Spleen (tissue), 11 donors: Measurements from ENCODE around the gene NR1I3. TPM values are rescaled to one million over a fixed set of nuclear protein-coding genes. Genes with fewer than 3 reads are reported as not detected.

ENCODE experiments used
- DNase-seq: peaks from one replicate; pipeline ENCODE4 v3.0.0-alpha.2; 2020
- H3K27ac ChIP-seq, 8 donors: fragments of 200-600 bp; sonication (generic) in 7 of 8; 1 replicate in 4 of 8; 2 replicates in 4 of 8; pipeline versions ENCODE4 v1.5.0 to v1.8.0; 2016 to 2021; ENCODE audit warnings: inconsistent platforms in 4 of 8, mild to moderate bottlenecking in 4 of 8, moderate library complexity in 1 of 8
- H3K27me3 ChIP-seq, 7 donors: fragments of 200-600 bp; sonication (generic) in 6 of 7; replicated peaks in 1 of 7; 1 replicate in 4 of 7; 2 replicates in 3 of 7; pipeline versions ENCODE4 v1.5.0 to v1.8.0; 2016 to 2021; ENCODE audit warnings: inconsistent platforms in 3 of 7, mild to moderate bottlenecking in 1 of 7
- H3K36me3 ChIP-seq, 6 donors: fragments of 200-600 bp; sonication (generic) in 5 of 6; 1 replicate in 4 of 6; 2 replicates in 2 of 6; pipeline versions ENCODE4 v1.5.0 to v1.8.0; 2016 to 2021; ENCODE audit warnings: inconsistent platforms in 2 of 6
- H3K4me1 ChIP-seq, 6 donors: fragments of 200-600 bp; sonication (generic) in 5 of 6; 1 replicate in 3 of 6; 2 replicates in 3 of 6; pipeline versions ENCODE4 v1.5.0 to v1.8.0; 2016 to 2021; ENCODE audit warnings: inconsistent platforms in 3 of 6
- H3K4me3 ChIP-seq, 8 donors: fragments of 200-600 bp; sonication (generic) in 7 of 8; 1 replicate in 4 of 8; 2 replicates in 4 of 8; pipeline versions ENCODE4 v1.5.0 to v1.8.0; 2016 to 2021; ENCODE audit warnings: inconsistent platforms in 4 of 8, mild to moderate bottlenecking in 4 of 8, moderate library complexity in 2 of 8
- H3K9me3 ChIP-seq, 8 donors: fragments of 200-600 bp; sonication (generic) in 7 of 8; 1 replicate in 4 of 8; 2 replicates in 4 of 8; pipeline versions ENCODE4 v1.5.0 to v1.8.0; 2016 to 2021; ENCODE audit warnings: inconsistent platforms in 4 of 8
- POLR2A ChIP-seq, 3 donors: fragments of 450-650 bp; IDR thresholded peaks; one replicate each; pipeline ENCODE4 v1.5.1; 2017; ENCODE audit warnings: antibody characterized with exemption in 3 of 3, mild to moderate bottlenecking in 1 of 3
- POLR2AphosphoS5 ChIP-seq, 3 donors: sonication (generic); formaldehyde crosslinking; IDR thresholded peaks; one replicate each; pipeline ENCODE4 v1.5.1; 2017; ENCODE audit warnings: antibody characterized with exemption in 3 of 3
- WGBS, 5 donors: extraction: QIAGEN DNeasy Blood & Tissue Kit in 3 of 5; methylation state at CpG; one replicate each; pipeline versions ENCODE4 v1.1.5 to v1.1.7; 2013 to 2018; 5-methylcytosine and 5-hydroxymethylcytosine counted together
- intact Hi-C: fragments of 100-400 bp; cut with DNase I; formaldehyde crosslinking; loops from one replicate; pipeline ENCODE4 v1.15.0; 2023; ENCODE audit warnings: low total_unique reads
- polyA plus RNA-seq, 3 donors: library from polyadenylated mRNA; stranded (reverse); fragments of 200-250 nt; gene quantifications; one replicate each; pipeline ENCODE4 v1.2.1, GENCODE V29; 2013
- total RNA-seq, 7 donors: library from RNA; depleted of rRNA in 3 of 7; stranded (reverse); fragments of >200 nt in 3 of 7; fragmentation: NEBNext Ultra II Directional in 4 of 7; extraction: Animal tissue kit (Norgen Biotek cat#: 25700) in 4 of 7; gene quantifications; one replicate each; pipeline versions ENCODE4 v1.1.0 to v1.2.1, GENCODE V29; 2016 to 2021
- TF ChIP-seq, protein P1 (sequence below), 11 experiments: fragments of 200-600 bp in 7 of 11; fragments of 450-650 bp in 4 of 11; sonication (generic) in 4 of 11; IDR thresholded peaks in 8 of 11; conservative IDR thresholded peaks in 3 of 11; 1 replicate in 7 of 11; 2 replicates in 4 of 11; pipeline versions ENCODE4 v1.4.0 to v1.8.0; 2016 to 2021; ENCODE audit warnings: antibody characterized with exemption in 11 of 11, inconsistent platforms in 4 of 11, mild to moderate bottlenecking in 1 of 11
- donor health status: healthy with polysubstance abuse.
- donor health status: DM: no; HTN: no; CAD: no; lungs with moderate emphysema.
- donor health status: DM: no; HTN: no; CAD: no.
- donor health status: Bipolar disorder and iron deficiency.
- donor health status: healthy.
- donor health status: DM: no; HTN: no; CAD: no.
- donor health status: DM: yes; HTN: yes; CAD: no.

The NR1I3 gene
- total and polyA plus RNA-seq, 10 donors = 0.06 to 0.11 TPM; not detected in 8

DNA sequence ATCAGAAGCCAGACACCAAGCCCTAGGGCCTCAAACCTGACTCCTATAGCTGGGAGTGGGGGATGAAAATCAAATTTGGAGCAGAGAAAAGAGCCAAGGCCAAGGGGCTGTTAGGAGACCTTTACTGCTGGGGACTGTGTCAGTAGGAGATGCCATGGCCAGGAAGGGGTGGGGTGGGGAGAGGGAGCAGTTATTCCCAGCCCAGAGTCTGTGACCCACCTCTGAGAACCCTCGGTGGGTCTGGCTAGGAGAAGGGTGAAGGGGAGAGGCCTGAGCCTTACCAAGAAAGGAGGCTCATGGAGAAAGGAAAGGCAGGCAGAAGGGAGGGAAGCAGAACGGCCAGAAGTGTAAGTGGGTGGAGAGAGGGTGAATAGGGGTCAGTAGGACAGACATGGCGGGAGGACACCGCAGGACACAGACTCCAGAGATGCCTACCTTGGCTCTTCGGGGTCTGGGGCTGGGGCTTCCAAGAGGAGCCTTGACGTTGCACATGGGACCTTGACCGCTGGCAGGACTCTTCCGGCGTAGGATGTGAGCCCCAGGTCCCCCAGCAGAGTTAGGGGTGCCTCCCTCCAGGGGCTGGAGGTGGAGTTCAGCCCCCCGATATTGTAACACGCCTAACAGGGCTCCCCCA is 40.3 kb downstream of the NR1I3 start:
- Histone ChIP-seq H3K27ac (peak overlapping the region; percentile 21 to 97 (median 94)), H3K9me3 (no peaks in the 10 kb centered on the region), H3K4me1 (peaks cover 55 to 97% (median 88%) of the 10 kb centered on the region in 6 donors), H3K36me3 (no peaks in the 10 kb centered on the region), H3K4me3 (peak overlapping the region in 7 of 8 donors; percentile 5 to 62 (median 24)), H3K27me3 (no peaks in the 10 kb centered on the region)
- TF ChIP-seq POLR2AphosphoS5 (IDR thresholded peaks at IDR 0.05) (no peak), POLR2A (IDR thresholded peaks at IDR 0.05) (no peak)
- TF ChIP-seq, protein P1, sequence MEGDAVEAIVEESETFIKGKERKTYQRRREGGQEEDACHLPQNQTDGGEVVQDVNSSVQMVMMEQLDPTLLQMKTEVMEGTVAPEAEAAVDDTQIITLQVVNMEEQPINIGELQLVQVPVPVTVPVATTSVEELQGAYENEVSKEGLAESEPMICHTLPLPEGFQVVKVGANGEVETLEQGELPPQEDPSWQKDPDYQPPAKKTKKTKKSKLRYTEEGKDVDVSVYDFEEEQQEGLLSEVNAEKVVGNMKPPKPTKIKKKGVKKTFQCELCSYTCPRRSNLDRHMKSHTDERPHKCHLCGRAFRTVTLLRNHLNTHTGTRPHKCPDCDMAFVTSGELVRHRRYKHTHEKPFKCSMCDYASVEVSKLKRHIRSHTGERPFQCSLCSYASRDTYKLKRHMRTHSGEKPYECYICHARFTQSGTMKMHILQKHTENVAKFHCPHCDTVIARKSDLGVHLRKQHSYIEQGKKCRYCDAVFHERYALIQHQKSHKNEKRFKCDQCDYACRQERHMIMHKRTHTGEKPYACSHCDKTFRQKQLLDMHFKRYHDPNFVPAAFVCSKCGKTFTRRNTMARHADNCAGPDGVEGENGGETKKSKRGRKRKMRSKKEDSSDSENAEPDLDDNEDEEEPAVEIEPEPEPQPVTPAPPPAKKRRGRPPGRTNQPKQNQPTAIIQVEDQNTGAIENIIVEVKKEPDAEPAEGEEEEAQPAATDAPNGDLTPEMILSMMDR (IDR thresholded peaks at IDR 0.05 in 8 of 11, conservative IDR thresholded peaks at IDR 0.05 in 3 of 11) = no peak
- intact Hi-C loops = no loop called here
- DNase-seq = peak; percentile 44
- WGBS, 5 donors = 56 to 82% (median 65%) methylated on average over 9 to 11 of the region's 11 CpGs

- peaks cover 59 to 100% (median 94%) of the 10 kb centered on the region in 6 donors for H3K4me1 ChIP-seq
- no peaks in the 10 kb centered on the region for H3K36me3 ChIP-seq
- intact Hi-C loops = no loop called here
- no peaks in the 10 kb centered on the region for H3K9me3 ChIP-seq
- H3K27me3 ChIP-seq = no peaks in the 10 kb centered on the region
- TF ChIP-seq POLR2A (IDR thresholded peaks at IDR 0.05) (no peak), POLR2AphosphoS5 (IDR thresholded peaks at IDR 0.05) (peak in 2 of 3 donors; percentile 33 to 52)
- TF ChIP-seq, protein P1 (IDR thresholded peaks at IDR 0.05 in 8 of 11, conservative IDR thresholded peaks at IDR 0.05 in 3 of 11) = no peak
- DNase-seq = peak; percentile 69
- H3K4me3 ChIP-seq = peak overlapping the region in 6 of 8 donors; percentile 5 to 62 (median 19)
- peak overlapping the region in 7 of 8 donors; percentile 33 to 97 (median 94) for H3K27ac ChIP-seq
- WGBS, 5 donors = 74 to 85% (median 77%) methylated on average over 20 to 27 of the region's 27 CpGs
Observed at GRCh38 chr1:161196521-161197451, 41.2 kb downstream of the NR1I3 start.

GRCh38 chr1:161196111-161196510 is 41.9 kb downstream of the NR1I3 start:
- no peaks in the 10 kb centered on the region for H3K9me3 ChIP-seq
- peaks cover 56 to 100% (median 93%) of the 10 kb centered on the region in 6 donors for H3K4me1 ChIP-seq
- peak overlapping the region in 1 of 8 donors; percentile 62 for H3K4me3 ChIP-seq
- no peak for TF ChIP-seq POLR2AphosphoS5 (IDR thresholded peaks at IDR 0.05)
- no peak for TF ChIP-seq POLR2A (IDR thresholded peaks at IDR 0.05)
- TF ChIP-seq, protein P1 (IDR thresholded peaks at IDR 0.05 in 8 of 11, conservative IDR thresholded peaks at IDR 0.05 in 3 of 11) = no peak
- peak; percentile 57 for DNase-seq
- H3K27ac ChIP-seq = peak overlapping the region in 3 of 8 donors; percentile 94 to 97 (median 97)
- H3K27me3 ChIP-seq = no peaks in the 10 kb centered on the region
- intact Hi-C loops = no loop called here
- WGBS, 5 donors = 94 to 100% (median 97%) methylated on average over 6 to 7 of the region's 7 CpGs
- peaks cover 0 to 5% (median 0%) of the 10 kb centered on the region in 6 donors for H3K36me3 ChIP-seq
